ENCODE results near the gene MICAL2. TPM values are rescaled to one million over a fixed set of nuclear protein-coding genes. Genes with fewer than 3 reads are reported as not detected.

MICAL2 gene
- total and polyA plus RNA-seq, 2 donors (not counting 3 experiments of a cell fraction or from before 2014, with no cell fraction given) = 67.6 to 200 TPM

GRCh38 chr11:12092714-12093113 lies 17.7 kb upstream of the MICAL2 start:
- no TSS peak for BruUV-seq (replicated peaks)
- Histone ChIP-seq H3K4me3 (replicated peaks in 1 of 3; ENCODE audit: insufficient read depth in 1 of 3, low read depth in 1 of 3, low read length in 3 of 3) (no peak overlapping the region), H3K4me2 (ENCODE audit: insufficient read depth, low read length) (no peak overlapping the region), H3K36me3 (ENCODE audit: control insufficient read depth in 2 of 2, extremely low read depth in 1 of 2, insufficient read depth in 2 of 2, low read length in 2 of 2) (no peaks in the 10 kb centered on the region), H2AFZ (ENCODE audit: low read depth, low read length) (no peak overlapping the region), H3K9me1 (replicated peaks; ENCODE audit: control insufficient read depth, extremely low read depth, insufficient read depth, low read length) (no peaks in the 10 kb centered on the region), H3K4me1 (ENCODE audit: control insufficient read depth, extremely low read depth, insufficient read depth, low read length) (peaks cover 56% of the 10 kb centered on the region), H3K79me2 (ENCODE audit: control insufficient read depth, insufficient read depth, low read length) (no peaks in the 10 kb centered on the region), H3K27me3 (ENCODE audit: control insufficient read depth in 2 of 2, insufficient read depth in 2 of 2, low read length in 2 of 2) (no peaks in the 10 kb centered on the region), H3K27ac (ENCODE audit: insufficient read depth, low read depth, low read length) (no peak overlapping the region), H4K20me1 (replicated peaks; ENCODE audit: control insufficient read depth, extremely low read depth, insufficient read depth, low read length) (no peaks in the 10 kb centered on the region), H3K9ac (replicated peaks; ENCODE audit: extremely low read depth, insufficient read depth, low read length) (no peak overlapping the region), H3K9me3 (replicated peaks; ENCODE audit: control insufficient read depth, insufficient read depth, low read length) (no peaks in the 10 kb centered on the region)
- TF ChIP-seq POLR2AphosphoS5 (IDR thresholded peaks at IDR 0.05; ENCODE audit: insufficient read depth, low read depth, low read length) (no peak), FOS (IDR thresholded peaks at IDR 0.05; ENCODE audit: borderline replicate concordance, insufficient read depth, low read length) (no peak), EZH2 (IDR thresholded peaks at IDR 0.05; ENCODE audit: borderline replicate concordance, low read depth, low read length, severe bottlenecking) (no peak), MYC (IDR thresholded peaks at IDR 0.05; ENCODE audit: low read depth, low read length) (no peak), CTCF (IDR thresholded peaks at IDR 0.05; ENCODE audit: extremely low read depth in 1 of 2, insufficient read depth in 1 of 2, low read depth in 1 of 2, low read length in 2 of 2) (no peak)
- intact Hi-C loops (cut with micrococcal nuclease) (no loop called here), dilution Hi-C loops (cut with MboI; ENCODE audit: extremely low pct_ligation_motif_present, low sequenced_read_pairs) (no loop called here)
- FAIRE-seq = no peak
- DNase-seq (ENCODE audit: low read depth, low spot score) = no peak
- ChIA-PET CTCF (interaction anchor here (0.8 to 2.5 kb wide), 6 partner anchors 9 to 144 kb away, joined by 3 to 10 read pairs (median 5); partner anchors contain the start of gene MICAL2), POLR2A (no interaction called here)

All from endothelial cell of umbilical vein (primary cell).